ENCODE measurements around the gene CFTR.

GRCh38 chr7:117683430-117684175 is 203.8 kb downstream of the CFTR start:
- TF ChIP-seq POLR2A (IDR thresholded peaks at IDR 0.05) (no peak), EP300 (IDR thresholded peaks at IDR 0.05) (no peak)
- TF ChIP-seq, protein P1, sequence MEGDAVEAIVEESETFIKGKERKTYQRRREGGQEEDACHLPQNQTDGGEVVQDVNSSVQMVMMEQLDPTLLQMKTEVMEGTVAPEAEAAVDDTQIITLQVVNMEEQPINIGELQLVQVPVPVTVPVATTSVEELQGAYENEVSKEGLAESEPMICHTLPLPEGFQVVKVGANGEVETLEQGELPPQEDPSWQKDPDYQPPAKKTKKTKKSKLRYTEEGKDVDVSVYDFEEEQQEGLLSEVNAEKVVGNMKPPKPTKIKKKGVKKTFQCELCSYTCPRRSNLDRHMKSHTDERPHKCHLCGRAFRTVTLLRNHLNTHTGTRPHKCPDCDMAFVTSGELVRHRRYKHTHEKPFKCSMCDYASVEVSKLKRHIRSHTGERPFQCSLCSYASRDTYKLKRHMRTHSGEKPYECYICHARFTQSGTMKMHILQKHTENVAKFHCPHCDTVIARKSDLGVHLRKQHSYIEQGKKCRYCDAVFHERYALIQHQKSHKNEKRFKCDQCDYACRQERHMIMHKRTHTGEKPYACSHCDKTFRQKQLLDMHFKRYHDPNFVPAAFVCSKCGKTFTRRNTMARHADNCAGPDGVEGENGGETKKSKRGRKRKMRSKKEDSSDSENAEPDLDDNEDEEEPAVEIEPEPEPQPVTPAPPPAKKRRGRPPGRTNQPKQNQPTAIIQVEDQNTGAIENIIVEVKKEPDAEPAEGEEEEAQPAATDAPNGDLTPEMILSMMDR (IDR thresholded peaks at IDR 0.05): no peak

All from ovary (tissue), 3 donors.